ENCODE data around the gene ARF1. TPM values are rescaled to one million over a fixed set of nuclear protein-coding genes. Genes with fewer than 3 reads are reported as not detected.

The ARF1 gene
- polyA plus RNA-seq, 4 donors = 375 to 490 (median 410) TPM

DNA sequence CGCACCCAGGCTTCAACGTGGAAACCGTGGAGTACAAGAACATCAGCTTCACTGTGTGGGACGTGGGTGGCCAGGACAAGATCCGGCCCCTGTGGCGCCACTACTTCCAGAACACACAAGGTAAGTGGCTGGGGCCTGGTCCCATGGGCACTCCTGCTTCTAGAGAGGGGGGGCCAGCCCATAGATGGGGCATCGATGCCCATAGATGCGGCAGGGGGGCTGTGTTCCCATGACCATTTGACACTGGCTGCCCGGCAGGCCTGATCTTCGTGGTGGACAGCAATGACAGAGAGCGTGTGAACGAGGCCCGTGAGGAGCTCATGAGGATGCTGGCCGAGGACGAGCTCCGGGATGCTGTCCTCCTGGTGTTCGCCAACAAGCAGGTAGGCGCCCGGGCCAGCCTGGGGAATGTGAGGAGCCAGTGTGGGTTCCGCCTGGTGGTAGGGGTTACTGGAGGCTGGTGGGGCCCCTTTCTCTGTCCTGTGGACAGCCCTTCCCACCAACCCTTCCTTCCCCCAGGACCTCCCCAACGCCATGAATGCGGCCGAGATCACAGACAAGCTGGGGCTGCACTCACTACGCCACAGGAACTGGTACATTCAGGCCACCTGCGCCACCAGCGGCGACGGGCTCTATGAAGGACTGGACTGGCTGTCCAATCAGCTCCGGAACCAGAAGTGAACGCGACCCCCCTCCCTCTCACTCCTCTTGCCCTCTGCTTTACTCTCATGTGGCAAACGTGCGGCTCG lies 15.0 kb downstream of the ARF1 start:
- 84 to 89% (median 87%) methylated on average over 31 to 34 of the region's 34 CpGs for WGBS, 3 donors
- Histone ChIP-seq H3K9me3 (ENCODE audit: control insufficient read depth in 2 of 2, insufficient read depth in 1 of 2, low read depth in 1 of 2, low read length in 1 of 2) (peaks cover 3 to 26% of the 10 kb centered on the region in 2 donors), H3K36me3 (ENCODE audit: control insufficient read depth in 3 of 3, insufficient read depth in 2 of 3, low read depth in 1 of 3, low read length in 3 of 3) (peaks cover 5 to 86% (median 13%) of the 10 kb centered on the region in 3 donors), H3K4me1 (ENCODE audit: control insufficient read depth in 3 of 3, insufficient read depth in 2 of 3, low read depth in 1 of 3, low read length in 2 of 3) (peaks cover 0 to 5% (median 2%) of the 10 kb centered on the region in 3 donors), H3K4me3 (ENCODE audit: low read depth in 1 of 3, low read length in 3 of 3) (no peak overlapping the region), H3K27me3 (ENCODE audit: control insufficient read depth in 3 of 3, insufficient read depth in 3 of 3, low read length in 3 of 3) (no peaks in the 10 kb centered on the region), H3K27ac (ENCODE audit: low read depth in 1 of 3, low read length in 2 of 3) (no peak overlapping the region)
- DNase-seq = no peak
- FAIRE-seq = no peak

DNA sequence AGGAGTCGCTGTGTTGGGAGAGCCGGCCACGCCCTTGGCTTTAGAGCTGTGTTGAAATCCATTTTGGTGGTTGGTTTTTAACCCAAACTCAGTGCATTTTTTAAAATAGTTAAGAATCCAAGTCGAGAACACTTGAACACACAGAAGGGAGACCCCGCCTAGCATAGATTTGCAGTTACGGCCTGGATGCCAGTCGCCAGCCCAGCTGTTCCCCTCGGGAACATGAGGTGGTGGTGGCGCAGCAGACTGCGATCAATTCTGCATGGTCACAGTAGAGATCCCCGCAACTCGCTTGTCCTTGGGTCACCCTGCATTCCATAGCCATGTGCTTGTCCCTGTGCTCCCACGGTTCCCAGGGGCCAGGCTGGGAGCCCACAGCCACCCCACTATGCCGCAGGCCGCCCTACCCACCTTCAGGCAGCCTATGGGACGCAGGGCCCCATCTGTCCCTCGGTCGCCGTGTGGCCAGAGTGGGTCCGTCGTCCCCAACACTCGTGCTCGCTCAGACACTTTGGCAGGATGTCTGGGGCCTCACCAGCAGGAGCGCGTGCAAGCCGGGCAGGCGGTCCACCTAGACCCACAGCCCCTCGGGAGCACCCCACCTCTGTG lies 15.9 kb downstream of the ARF1 start:
- FAIRE-seq = no peak
- H3K36me3 ChIP-seq (ENCODE audit: control insufficient read depth in 3 of 3, insufficient read depth in 2 of 3, low read depth in 1 of 3, low read length in 3 of 3) = peaks cover under 1 to 76% (median 13%) of the 10 kb centered on the region in 3 donors

DNA sequence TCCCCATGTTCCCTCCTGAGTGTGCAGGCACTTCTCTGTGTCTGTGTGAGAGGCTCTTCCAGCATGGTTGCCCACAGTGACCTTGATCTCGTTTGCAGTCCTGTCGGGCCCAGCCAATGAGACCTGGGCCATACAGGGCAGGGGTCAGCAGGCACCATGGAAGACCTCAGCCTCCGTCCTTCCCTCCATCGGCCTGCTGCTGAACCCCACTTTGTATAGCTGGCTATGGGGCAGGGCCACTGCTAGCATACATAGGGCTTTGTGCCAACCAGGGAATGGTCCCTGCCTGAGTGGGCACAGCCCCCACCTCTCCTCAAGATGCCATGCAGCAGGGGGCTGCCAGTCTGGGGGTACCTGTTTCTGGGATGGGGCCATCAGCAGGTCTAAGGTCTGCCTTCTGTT lies 16.8 kb downstream of the ARF1 start:
- FAIRE-seq (no peak), DNase-seq (no peak)
- Histone ChIP-seq H3K9me3 (ENCODE audit: control insufficient read depth in 2 of 2, insufficient read depth in 1 of 2, low read depth in 1 of 2, low read length in 1 of 2) (peaks cover 2 to 14% of the 10 kb centered on the region in 2 donors), H3K36me3 (ENCODE audit: control insufficient read depth in 3 of 3, insufficient read depth in 2 of 3, low read depth in 1 of 3, low read length in 3 of 3) (peaks cover 0 to 71% (median 13%) of the 10 kb centered on the region in 3 donors), H3K27ac (ENCODE audit: low read depth in 1 of 3, low read length in 2 of 3) (no peak overlapping the region), H3K4me1 (ENCODE audit: control insufficient read depth in 3 of 3, insufficient read depth in 2 of 3, low read depth in 1 of 3, low read length in 2 of 3) (peaks cover 0 to 13% (median 0%) of the 10 kb centered on the region in 3 donors), H3K27me3 (ENCODE audit: control insufficient read depth in 3 of 3, insufficient read depth in 3 of 3, low read length in 3 of 3) (no peaks in the 10 kb centered on the region), H3K4me3 (ENCODE audit: low read depth in 1 of 3, low read length in 3 of 3) (no peak overlapping the region)
- WGBS, 3 donors = 50 to 67% (median 53%) methylated on average over 4 of the region's 4 CpGs

More for the DNA sequence above, 15.9 kb downstream of the ARF1 start:
- peaks cover 3 to 22% of the 10 kb centered on the region in 2 donors for H3K9me3 ChIP-seq (ENCODE audit: control insufficient read depth in 2 of 2, insufficient read depth in 1 of 2, low read depth in 1 of 2, low read length in 1 of 2)
- no peak overlapping the region for H3K4me3 ChIP-seq (ENCODE audit: low read depth in 1 of 3, low read length in 3 of 3)
- no peak overlapping the region for H3K27ac ChIP-seq (ENCODE audit: low read depth in 1 of 3, low read length in 2 of 3)
- H3K27me3 ChIP-seq (ENCODE audit: control insufficient read depth in 3 of 3, insufficient read depth in 3 of 3, low read length in 3 of 3) = no peaks in the 10 kb centered on the region
- H3K4me1 ChIP-seq (ENCODE audit: control insufficient read depth in 3 of 3, insufficient read depth in 2 of 3, low read depth in 1 of 3, low read length in 2 of 3) = peaks cover 0 to 5% (median 0%) of the 10 kb centered on the region in 3 donors
- DNase-seq = no peak
- 89 to 90% (median 90%) methylated on average over 28 of the region's 28 CpGs for WGBS, 3 donors

DNA sequence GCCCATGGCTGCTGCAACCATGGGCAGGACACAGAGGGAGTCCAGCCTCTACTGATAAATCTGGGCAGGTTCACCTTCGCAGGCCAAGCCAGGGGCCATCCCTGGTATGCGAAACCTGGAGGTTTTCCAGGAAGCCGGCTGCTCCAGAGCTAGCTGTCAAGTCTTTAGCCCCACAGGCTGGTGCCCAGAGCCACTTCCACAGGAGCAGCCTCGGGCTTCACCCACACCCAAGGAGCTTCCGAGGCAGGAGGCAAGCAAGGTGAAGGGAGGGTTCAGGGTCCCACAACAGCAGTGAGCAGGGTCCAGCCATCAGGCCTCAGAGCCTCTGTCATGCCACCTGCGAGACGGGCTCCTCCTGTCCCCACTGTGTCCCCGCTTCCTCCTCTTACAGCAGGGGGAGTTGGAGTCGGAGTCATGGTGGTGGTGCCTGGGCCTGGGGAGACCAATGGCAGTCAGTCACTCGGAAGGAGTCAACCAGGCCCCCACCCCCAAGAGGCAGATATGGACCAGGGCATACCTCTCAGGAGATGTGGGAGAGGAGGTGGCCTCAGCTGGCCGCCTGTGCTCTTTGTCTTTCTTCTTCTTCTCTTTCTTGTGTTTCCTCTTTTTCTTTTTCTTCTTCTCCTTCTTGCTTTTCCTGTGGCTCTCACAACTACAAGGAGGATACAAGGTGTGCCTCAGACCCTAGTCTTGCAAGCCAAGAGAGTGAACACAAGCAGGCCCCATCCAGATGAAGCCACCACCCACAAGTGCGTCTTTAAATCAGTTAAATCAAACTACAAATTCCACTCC lies 18.5 kb downstream of the ARF1 start:
- FAIRE-seq = no peak
- H3K36me3 ChIP-seq (ENCODE audit: control insufficient read depth in 3 of 3, insufficient read depth in 2 of 3, low read depth in 1 of 3, low read length in 3 of 3) = peaks cover 0 to 68% (median 11%) of the 10 kb centered on the region in 3 donors
- no peak overlapping the region for H3K4me3 ChIP-seq (ENCODE audit: low read depth in 1 of 3, low read length in 3 of 3)
- H3K27me3 ChIP-seq (ENCODE audit: control insufficient read depth in 3 of 3, insufficient read depth in 3 of 3, low read length in 3 of 3) = no peaks in the 10 kb centered on the region
- H3K27ac ChIP-seq (ENCODE audit: low read depth in 1 of 3, low read length in 2 of 3) = peak overlapping the region in 1 of 3 donors; percentile 35
- 72 to 77% (median 76%) methylated on average over 11 to 12 of the region's 12 CpGs for WGBS, 3 donors
- no peak for DNase-seq
- no peaks in the 10 kb centered on the region for H3K9me3 ChIP-seq (ENCODE audit: control insufficient read depth in 2 of 2, insufficient read depth in 1 of 2, low read depth in 1 of 2, low read length in 1 of 2)
- H3K4me1 ChIP-seq (ENCODE audit: control insufficient read depth in 3 of 3, insufficient read depth in 2 of 3, low read depth in 1 of 3, low read length in 2 of 3) = peaks cover 0 to 13% (median 0%) of the 10 kb centered on the region in 3 donors

DNA sequence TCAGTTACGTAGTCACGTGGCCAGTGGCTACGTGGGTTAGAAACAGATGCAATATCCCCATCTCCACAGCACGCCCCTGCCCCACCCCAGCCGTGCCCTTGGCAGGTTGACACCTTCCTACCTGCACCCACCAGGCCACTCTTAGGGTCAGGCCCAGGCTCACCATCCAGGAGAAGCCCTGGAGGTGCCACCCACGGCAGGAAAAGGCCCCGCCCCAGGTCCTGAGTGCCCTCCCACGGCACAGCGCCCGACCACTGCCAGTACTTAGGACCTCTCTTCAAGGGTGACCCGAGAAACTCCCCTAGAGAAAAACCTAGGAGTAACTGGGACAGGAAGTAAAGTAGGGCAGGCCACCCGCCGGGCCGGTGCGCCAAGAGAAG lies 19.1 kb downstream of the ARF1 start:
- Histone ChIP-seq H3K27ac (ENCODE audit: low read depth in 1 of 3, low read length in 2 of 3) (peak overlapping the region in 1 of 3 donors; percentile 20), H3K4me3 (ENCODE audit: low read depth in 1 of 3, low read length in 3 of 3) (peak overlapping the region; percentile 79 to 86 (median 85)), H3K27me3 (ENCODE audit: control insufficient read depth in 3 of 3, insufficient read depth in 3 of 3, low read length in 3 of 3) (no peaks in the 10 kb centered on the region), H3K36me3 (ENCODE audit: control insufficient read depth in 3 of 3, insufficient read depth in 2 of 3, low read depth in 1 of 3, low read length in 3 of 3) (peaks cover 0 to 68% (median 11%) of the 10 kb centered on the region in 3 donors), H3K4me1 (ENCODE audit: control insufficient read depth in 3 of 3, insufficient read depth in 2 of 3, low read depth in 1 of 3, low read length in 2 of 3) (peaks cover 0 to 13% (median 0%) of the 10 kb centered on the region in 3 donors), H3K9me3 (ENCODE audit: control insufficient read depth in 2 of 2, insufficient read depth in 1 of 2, low read depth in 1 of 2, low read length in 1 of 2) (no peaks in the 10 kb centered on the region)
- WGBS, 3 donors = 6 to 37% (median 17%) methylated on average over 13 to 15 of the region's 15 CpGs
- DNase-seq (no peak), FAIRE-seq (no peak)

GRCh38 chr1:228101994-228102790 lies 19.7 kb downstream of the ARF1 start:
- no peaks in the 10 kb centered on the region for H3K9me3 ChIP-seq (ENCODE audit: control insufficient read depth in 2 of 2, insufficient read depth in 1 of 2, low read depth in 1 of 2, low read length in 1 of 2)
- H3K27ac ChIP-seq (ENCODE audit: low read depth in 1 of 3, low read length in 2 of 3) = peak overlapping the region; percentile 66 to 97 (median 91)
- DNase-seq (peak; percentile 54 to 75), FAIRE-seq (no peak)
- H3K27me3 ChIP-seq (ENCODE audit: control insufficient read depth in 3 of 3, insufficient read depth in 3 of 3, low read length in 3 of 3) = no peaks in the 10 kb centered on the region
- H3K4me1 ChIP-seq (ENCODE audit: control insufficient read depth in 3 of 3, insufficient read depth in 2 of 3, low read depth in 1 of 3, low read length in 2 of 3) = peaks cover 0 to 13% (median 0%) of the 10 kb centered on the region in 3 donors
- peak overlapping the region; percentile 79 to 86 (median 85) for H3K4me3 ChIP-seq (ENCODE audit: low read depth in 1 of 3, low read length in 3 of 3)
- H3K36me3 ChIP-seq (ENCODE audit: control insufficient read depth in 3 of 3, insufficient read depth in 2 of 3, low read depth in 1 of 3, low read length in 3 of 3) = peaks cover 0 to 68% (median 11%) of the 10 kb centered on the region in 3 donors
- WGBS, 3 donors = 1 to 5% (median 2%) methylated on average over 47 to 73 of the region's 73 CpGs

GRCh38 chr1:228102791-228103620 lies 20.5 kb downstream of the ARF1 start, which contains the start of gene C1orf35:
TSS of gene C1orf35 (minus strand) at chr1:228103325. CDS start at chr1:228103227, 98 bp downstream.
- FAIRE-seq (no peak), DNase-seq (peak; percentile 92 to 96)
- 0 to 1% (median 0%) methylated on average over 60 to 104 of the region's 104 CpGs for WGBS, 3 donors
- H3K27ac ChIP-seq (ENCODE audit: low read depth in 1 of 3, low read length in 2 of 3) = peak within 1 kb of the TSS; percentile 91 to 97 (median 94)
- peaks cover 0 to 68% (median 10%) of the 10 kb centered on the region in 3 donors for H3K36me3 ChIP-seq (ENCODE audit: control insufficient read depth in 3 of 3, insufficient read depth in 2 of 3, low read depth in 1 of 3, low read length in 3 of 3)
- H3K27me3 ChIP-seq (ENCODE audit: control insufficient read depth in 3 of 3, insufficient read depth in 3 of 3, low read length in 3 of 3) = no peaks in the 10 kb centered on the region
- no peaks in the 10 kb centered on the region for H3K9me3 ChIP-seq (ENCODE audit: control insufficient read depth in 2 of 2, insufficient read depth in 1 of 2, low read depth in 1 of 2, low read length in 1 of 2)
- peaks cover 0 to 16% (median 2%) of the 10 kb centered on the region in 3 donors for H3K4me1 ChIP-seq (ENCODE audit: control insufficient read depth in 3 of 3, insufficient read depth in 2 of 3, low read depth in 1 of 3, low read length in 2 of 3)
- peak within 1 kb of the TSS; percentile 79 to 86 (median 85) for H3K4me3 ChIP-seq (ENCODE audit: low read depth in 1 of 3, low read length in 3 of 3)

Measured in small intestine (tissue), 7 donors.